ENCODE data around the gene MFSD11.

MFSD11 gene

GRCh38 chr17:76751416-76751993 is 13.6 kb downstream of the MFSD11 start:
- DNase-seq (ENCODE audit: low spot score) = no peak
- H3K27ac ChIP-seq = no peak overlapping the region
- TF ChIP-seq, protein P1, sequence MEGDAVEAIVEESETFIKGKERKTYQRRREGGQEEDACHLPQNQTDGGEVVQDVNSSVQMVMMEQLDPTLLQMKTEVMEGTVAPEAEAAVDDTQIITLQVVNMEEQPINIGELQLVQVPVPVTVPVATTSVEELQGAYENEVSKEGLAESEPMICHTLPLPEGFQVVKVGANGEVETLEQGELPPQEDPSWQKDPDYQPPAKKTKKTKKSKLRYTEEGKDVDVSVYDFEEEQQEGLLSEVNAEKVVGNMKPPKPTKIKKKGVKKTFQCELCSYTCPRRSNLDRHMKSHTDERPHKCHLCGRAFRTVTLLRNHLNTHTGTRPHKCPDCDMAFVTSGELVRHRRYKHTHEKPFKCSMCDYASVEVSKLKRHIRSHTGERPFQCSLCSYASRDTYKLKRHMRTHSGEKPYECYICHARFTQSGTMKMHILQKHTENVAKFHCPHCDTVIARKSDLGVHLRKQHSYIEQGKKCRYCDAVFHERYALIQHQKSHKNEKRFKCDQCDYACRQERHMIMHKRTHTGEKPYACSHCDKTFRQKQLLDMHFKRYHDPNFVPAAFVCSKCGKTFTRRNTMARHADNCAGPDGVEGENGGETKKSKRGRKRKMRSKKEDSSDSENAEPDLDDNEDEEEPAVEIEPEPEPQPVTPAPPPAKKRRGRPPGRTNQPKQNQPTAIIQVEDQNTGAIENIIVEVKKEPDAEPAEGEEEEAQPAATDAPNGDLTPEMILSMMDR (IDR thresholded peaks at IDR 0.05) = no peak

DNA sequence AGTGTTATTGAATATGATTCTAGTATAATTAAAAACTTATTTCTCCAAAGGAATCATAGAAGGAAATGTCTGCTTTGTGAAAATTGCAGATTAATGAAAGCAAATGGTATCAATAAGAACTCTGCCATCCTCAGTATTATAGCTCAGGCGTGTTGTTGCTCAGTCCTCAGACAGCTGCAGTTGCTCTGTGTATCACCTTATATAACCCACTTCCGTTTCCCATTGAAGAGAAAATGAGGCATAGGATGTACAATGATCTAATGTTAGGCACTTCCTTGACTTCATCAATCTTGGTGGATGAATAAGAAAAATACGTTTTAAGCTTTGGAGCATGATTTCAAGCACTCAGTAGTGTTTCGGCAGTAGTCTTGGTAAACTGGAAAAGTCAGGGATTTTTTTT is 14.1 kb downstream of the MFSD11 start:
- no peak for DNase-seq (ENCODE audit: low spot score)
- TF ChIP-seq, protein P1 (IDR thresholded peaks at IDR 0.05) = no peak
- no peak overlapping the region for H3K4me3 ChIP-seq
- no peak overlapping the region for H3K27ac ChIP-seq

More at GRCh38 chr17:76751416-76751993, 13.6 kb downstream of the MFSD11 start:
- H3K4me3 ChIP-seq = no peak overlapping the region

- no peak for DNase-seq (ENCODE audit: low spot score)
- TF ChIP-seq, protein P1 (IDR thresholded peaks at IDR 0.05) = no peak
- no peak overlapping the region for H3K27ac ChIP-seq
Measured at GRCh38 chr17:76753061-76753961, 15.4 kb downstream of the MFSD11 start.

GRCh38 chr17:76755285-76755684 is 17.4 kb downstream of the MFSD11 start:
- TF ChIP-seq, protein P1 (IDR thresholded peaks at IDR 0.05) = no peak
- Histone ChIP-seq H3K27ac (no peak overlapping the region), H3K4me3 (no peak overlapping the region)
- DNase-seq (ENCODE audit: low spot score) = no peak

More at GRCh38 chr17:76753061-76753961, 15.4 kb downstream of the MFSD11 start:
- no peak overlapping the region for H3K4me3 ChIP-seq

DNA sequence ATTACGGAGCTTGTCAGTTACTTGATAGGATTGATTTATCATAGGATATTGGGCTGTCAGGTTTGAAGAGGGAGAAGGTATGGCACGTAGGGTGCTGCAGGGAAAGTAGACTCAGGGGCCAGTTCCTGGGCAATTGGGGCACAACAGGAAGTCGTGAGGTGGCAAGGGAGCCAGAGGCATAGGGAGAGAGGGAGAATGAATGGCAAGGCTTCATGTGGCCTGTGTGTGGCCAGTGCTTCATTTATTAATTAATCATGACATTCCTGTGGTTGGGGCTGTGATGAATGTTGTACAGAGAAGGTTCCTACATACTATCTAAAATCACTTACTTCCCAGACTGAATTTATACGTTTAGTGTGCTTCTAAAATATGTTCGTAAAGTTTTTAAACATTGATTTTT is 19.3 kb downstream of the MFSD11 start:
- Histone ChIP-seq H3K4me3 (no peak overlapping the region), H3K27ac (no peak overlapping the region)
- no peak for DNase-seq (ENCODE audit: low spot score)
- TF ChIP-seq, protein P1 (IDR thresholded peaks at IDR 0.05) = no peak

DNA sequence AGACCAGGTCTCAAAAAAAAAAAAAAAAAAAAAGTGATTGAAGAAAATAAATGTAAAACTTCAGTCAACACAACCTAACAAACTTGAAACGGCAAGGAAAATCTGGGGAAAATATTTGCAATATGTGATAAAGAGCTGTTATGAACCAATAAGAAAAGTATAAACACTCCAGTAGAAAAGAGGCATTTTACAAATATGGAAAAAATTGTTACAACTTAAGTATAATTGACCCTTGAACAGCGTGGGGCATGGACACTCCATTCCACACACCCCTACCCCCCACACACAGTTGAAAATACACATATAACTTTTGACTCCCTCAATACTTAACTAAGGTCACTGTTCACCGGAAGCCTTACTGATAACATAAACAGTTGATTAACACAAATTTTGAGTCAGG is 20.7 kb downstream of the MFSD11 start:
- no peak for DNase-seq (ENCODE audit: low spot score)
- Histone ChIP-seq H3K27ac (no peak overlapping the region), H3K4me3 (no peak overlapping the region)
- TF ChIP-seq, protein P1 (IDR thresholded peaks at IDR 0.05) = no peak

Data from coronary artery (tissue), 2 donors.